K562 (cell line): ENCODE results near the gene CACNB2. TPM values are rescaled to one million over a fixed set of nuclear protein-coding genes. Genes with fewer than 3 reads are reported as not detected.

Source experiments
- ATAC-seq: fragments of 200-7000 bp; cut with Tn5 transposase; 3 replicates; pipeline ENCODE4 v1.9.1; 2020; ENCODE audit warnings: moderate library complexity
- BruUV-seq: library from RNA; stranded (reverse); fragments of 400-500 nt; replicated peaks from 2 replicates; lab custom pipeline; 2021; lab: Mats Ljungman, UMichigan
- CTCF ChIA-PET: fragments of 300-600 bp; formaldehyde crosslinking; extraction: SDS; loops from one replicate; lab custom pipeline; 2021; ENCODE audit warnings: low intra/inter-chr PET ratio; lab: Yijun Ruan, JAX
- POLR2A ChIA-PET: fragments of 300-600, 350-650 bp; sonication (Branson Sonifier 250); formaldehyde crosslinking; extraction: SDS; loops from one replicate; lab custom pipeline; 2021; ENCODE audit warnings: antibody characterized with exemption, inconsistent platforms; lab: Yijun Ruan, JAX
- DNase-seq, 4 experiments: peaks; one replicate each; pipeline versions ENCODE4 v3.0.0 to v3.0.0-alpha.2; 2011 to 2018; ENCODE audit warnings: low spot score in 3 of 4, mixed read lengths in 3 of 4; ENCODE audit errors: extremely low read depth in 1 of 4
- FAIRE-seq: peaks from 2 replicates; lab custom pipeline; 2011; peaks lifted over from hg19 to GRCh38; lab: Jason Lieb, UNC
- H2AFZ ChIP-seq: 2 replicates; pipeline ENCODE4 v1.6.0; 2011; ENCODE audit warnings: low read depth, low read length, control low read depth, inconsistent platforms
- H3K27ac ChIP-seq: fragments of 200-600 bp; 3 replicates; pipeline ENCODE4 v1.8.0; 2011; ENCODE audit warnings: low read depth, mild to moderate bottlenecking, control low read depth, inconsistent platforms, low read length, moderate library complexity, mixed read lengths; ENCODE audit errors: extremely low read depth
- H3K27me3 ChIP-seq, 2 experiments: fragments of 300-600 bp in 1 of 2; 2 replicates in 1 of 2; 3 replicates in 1 of 2; pipeline versions ENCODE4 v1.6.0 to v1.8.0; 2011; ENCODE audit warnings: inconsistent platforms in 2 of 2, low read length in 2 of 2, mild to moderate bottlenecking in 1 of 2, mixed read lengths in 1 of 2, moderate library complexity in 1 of 2; ENCODE audit not compliant: control insufficient read depth in 2 of 2, insufficient read depth in 2 of 2
- H3K36me3 ChIP-seq: fragments of 300-600 bp; 3 replicates; pipeline ENCODE4 v1.8.0; 2011; ENCODE audit warnings: mild to moderate bottlenecking, low read length, inconsistent platforms; ENCODE audit not compliant: control insufficient read depth, insufficient read depth
- H3K4me1 ChIP-seq, 2 experiments: fragments of 200-600 bp in 1 of 2; replicated peaks in 1 of 2; 2 replicates in 1 of 2; 3 replicates in 1 of 2; pipeline versions ENCODE4 v1.5.1 to v1.8.0; 2011; ENCODE audit warnings: inconsistent platforms in 2 of 2, low read length in 2 of 2, mild to moderate bottlenecking in 1 of 2, mixed read lengths in 1 of 2, moderate library complexity in 1 of 2; ENCODE audit not compliant: control insufficient read depth in 2 of 2, insufficient read depth in 2 of 2
- H3K4me2 ChIP-seq: 2 replicates; pipeline ENCODE4 v1.6.1; 2011; ENCODE audit warnings: low read length, control low read depth, inconsistent platforms, mixed read lengths; ENCODE audit not compliant: insufficient read depth
- H3K4me3 ChIP-seq: fragments of 200-600 bp; sonication (generic), shearing (Covaris generic); 2 replicates; pipeline ENCODE4 v1.5.1; 2016; ENCODE audit warnings: control low read depth, inconsistent platforms
- H3K79me2 ChIP-seq: fragments of 200-600 bp; 3 replicates; pipeline ENCODE4 v1.8.0; 2011; ENCODE audit warnings: low read length, inconsistent platforms; ENCODE audit not compliant: control insufficient read depth, insufficient read depth
- H3K9ac ChIP-seq, 2 experiments: 2 replicates each; pipeline versions ENCODE4 v1.6.0 to v1.6.1; 2011; ENCODE audit warnings: low read depth in 2 of 2, low read length in 2 of 2, control low read depth in 1 of 2, inconsistent platforms in 1 of 2, mild to moderate bottlenecking in 1 of 2, mixed read lengths in 1 of 2; ENCODE audit not compliant: insufficient read depth in 1 of 2
- H3K9me1 ChIP-seq: one replicate; pipeline ENCODE4 v1.6.0; 2011; ENCODE audit warnings: inconsistent platforms, mild to moderate bottlenecking, low read length, moderate library complexity; ENCODE audit not compliant: control insufficient read depth, insufficient read depth
- H3K9me3 ChIP-seq: replicated peaks from 2 replicates; pipeline ENCODE4 v1.5.1; 2011; ENCODE audit warnings: low read depth, low read length, inconsistent platforms; ENCODE audit not compliant: control insufficient read depth, insufficient read depth
- H4K20me1 ChIP-seq: replicated peaks from 2 replicates; pipeline ENCODE4 v1.6.1; 2011; ENCODE audit warnings: low read length, inconsistent platforms, mixed read lengths; ENCODE audit not compliant: control insufficient read depth, insufficient read depth
- HMGN3 ChIP-seq: IDR thresholded peaks from 2 replicates; pipeline ENCODE4 v1.6.1; 2011; ENCODE audit warnings: borderline replicate concordance, low read depth, mild to moderate bottlenecking, mixed read lengths, low read length; ENCODE audit not compliant: insufficient read length; ENCODE audit errors: extremely low read depth
- HNRNPUL1 ChIP-seq: fragments of 200-400 bp; formaldehyde crosslinking; IDR thresholded peaks from 2 replicates; pipeline ENCODE4 v1.6.1; 2017; ENCODE audit warnings: low read length
- NR4A1 ChIP-seq, 2 experiments: fragments of 250-450 bp in 1 of 2; fragments of 450-650 bp in 1 of 2; sonication (Bioruptor Pico) in 1 of 2; IDR thresholded peaks; 2 replicates each; pipeline versions ENCODE4 v1.4.0 to v1.6.1; 2016 to 2020; ENCODE audit warnings: mild to moderate bottlenecking in 2 of 2, missing compliant biosample characterization in 1 of 2, missing genetic modification characterization in 1 of 2, moderate library complexity in 1 of 2
- RCOR1 ChIP-seq, 2 experiments: IDR thresholded peaks; 2 replicates each; pipeline ENCODE4 v1.6.1; 2012; ENCODE audit warnings: low read depth in 2 of 2, low read length in 2 of 2, borderline replicate concordance in 1 of 2, improper control_type of control experiment in 1 of 2
- SMC3 ChIP-seq: conservative IDR thresholded peaks from 2 replicates; pipeline ENCODE4 v1.6.1; 2011; ENCODE audit warnings: low read depth, low read length, improper control_type of control experiment; ENCODE audit not compliant: insufficient read depth
- ZNF175 ChIP-seq: fragments of 200-800 bp; sonication (Bioruptor generic); IDR thresholded peaks from 2 replicates; pipeline ENCODE4 v1.6.1; 2016; ENCODE audit warnings: low read depth, mild to moderate bottlenecking, missing genetic modification characterization, missing compliant biosample characterization
- WGBS: fragments of 100-300 bp; shearing (Covaris generic); methylation state at CpG from one replicate; pipeline ENCODE4 v1.1.6; 2016; ENCODE audit warnings: low coverage, mixed read lengths; ENCODE audit not compliant: insufficient coverage; ENCODE audit errors: missing lambda C conversion rate; 5-methylcytosine and 5-hydroxymethylcytosine counted together
- in situ Hi-C: fragments of 300-500 bp; cut with MboI; formaldehyde crosslinking; loops from 4 replicates; pipeline ENCODE4 v1.15.0; 2018; ENCODE audit warnings: inconsistent platforms, mixed read lengths
- intact Hi-C: fragments of 100-400 bp; cut with micrococcal nuclease; formaldehyde crosslinking; loops from 2 replicates; pipeline ENCODE4 v1.14.2; 2022
- polyA plus RNA-seq, 8 experiments: library from polyadenylated mRNA; depleted of rRNA in 4 of 8; stranded (reverse) in 5 of 8; unstranded in 3 of 8; fragments of >200 nt; fragmentation: Nextera tagmentation in 2 of 8; fragmentation: Illumina TruSeq in 1 of 8; extraction: Ambion mirVana in 2 of 8; extraction: Trizol in 1 of 8; gene quantifications; 2 replicates each; pipeline versions ENCODE4 v1.2.1 to v1.2.3, GENCODE V29; 2011 to 2014; ENCODE audit warnings: inconsistent platforms in 1 of 8, missing spikeins in 1 of 8
- total RNA-seq, 7 experiments: library from RNA; depleted of rRNA in 6 of 7; stranded (reverse); fragments of >200 nt in 6 of 7; fragmentation: Illumina TruSeq in 2 of 7; extraction: Trizol in 2 of 7; gene quantifications; 2 replicates each; pipeline versions ENCODE4 v1.2.1 to v1.2.3, GENCODE V29; 2011 to 2021; ENCODE audit warnings: low replicate concordance in 1 of 7
- TF ChIP-seq, protein P1 (sequence below): fragments of 250-450 bp; sonication (Bioruptor Pico); IDR thresholded peaks from 2 replicates; pipeline ENCODE4 v1.8.0; 2021; ENCODE audit warnings: moderate library complexity, mild to moderate bottlenecking, inconsistent platforms
- TF ChIP-seq, protein P2 (sequence below): sonication (generic); formaldehyde crosslinking; IDR thresholded peaks from 2 replicates; pipeline ENCODE4 v1.8.1; 2022; ENCODE audit warnings: missing genetic modification reagents
- TF ChIP-seq, protein P3 (sequence below): sonication (generic); formaldehyde crosslinking; IDR thresholded peaks from 2 replicates; pipeline ENCODE4 v1.8.0; 2023; ENCODE audit warnings: mild to moderate bottlenecking, missing genetic modification reagents

Gene CACNB2
- total and polyA plus RNA-seq, 9 of the 15 experiments (the other 6 are each of a cell fraction or from before 2014, with no cell fraction given): 1.8 to 2.2 TPM; not detected in 7

DNA sequence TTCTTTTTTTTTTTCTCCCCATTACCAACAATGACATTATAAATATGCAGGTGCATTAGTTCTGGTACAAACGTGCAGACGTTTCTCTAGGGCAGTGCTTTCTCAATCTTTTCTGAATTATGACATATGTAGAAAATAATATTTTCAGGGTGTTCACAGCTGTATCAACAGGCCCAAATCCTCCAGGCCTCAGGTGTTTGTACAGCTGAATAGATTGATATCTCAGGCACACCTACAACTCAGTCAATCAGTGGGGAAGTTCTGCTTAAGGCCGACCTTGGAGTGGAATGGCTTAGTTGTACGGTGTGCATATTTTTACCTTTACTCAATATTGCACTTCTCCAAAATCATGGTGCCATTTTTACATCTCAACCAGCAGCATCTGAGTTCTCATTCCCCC, 71.6 kb downstream of the CACNB2 start:
- H3K79me2 ChIP-seq: no peaks in the 10 kb centered on the region
- no peak overlapping the region for H3K4me2 ChIP-seq
- H3K9me1 ChIP-seq: no peaks in the 10 kb centered on the region
- no peak overlapping the region for H2AFZ ChIP-seq
- peaks cover 0 to 2% of the 10 kb centered on the region in 2 experiments; a peak in 2 of 5 replicates for H3K27me3 ChIP-seq
- H3K4me3 ChIP-seq: no peak overlapping the region
- CTCF ChIA-PET: no interaction called here
- WGBS: 1% methylated on average over 4 of the region's 4 CpGs
- no peaks in the 10 kb centered on the region for H3K36me3 ChIP-seq
- no peaks in the 10 kb centered on the region for H4K20me1 ChIP-seq
- TF ChIP-seq, protein P1, sequence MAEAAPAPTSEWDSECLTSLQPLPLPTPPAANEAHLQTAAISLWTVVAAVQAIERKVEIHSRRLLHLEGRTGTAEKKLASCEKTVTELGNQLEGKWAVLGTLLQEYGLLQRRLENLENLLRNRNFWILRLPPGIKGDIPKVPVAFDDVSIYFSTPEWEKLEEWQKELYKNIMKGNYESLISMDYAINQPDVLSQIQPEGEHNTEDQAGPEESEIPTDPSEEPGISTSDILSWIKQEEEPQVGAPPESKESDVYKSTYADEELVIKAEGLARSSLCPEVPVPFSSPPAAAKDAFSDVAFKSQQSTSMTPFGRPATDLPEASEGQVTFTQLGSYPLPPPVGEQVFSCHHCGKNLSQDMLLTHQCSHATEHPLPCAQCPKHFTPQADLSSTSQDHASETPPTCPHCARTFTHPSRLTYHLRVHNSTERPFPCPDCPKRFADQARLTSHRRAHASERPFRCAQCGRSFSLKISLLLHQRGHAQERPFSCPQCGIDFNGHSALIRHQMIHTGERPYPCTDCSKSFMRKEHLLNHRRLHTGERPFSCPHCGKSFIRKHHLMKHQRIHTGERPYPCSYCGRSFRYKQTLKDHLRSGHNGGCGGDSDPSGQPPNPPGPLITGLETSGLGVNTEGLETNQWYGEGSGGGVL (CRISPR knock-in tag): no peak
- TF ChIP-seq HMGN3 (no peak), NR4A1 (CRISPR knock-in tag; IDR thresholded peaks at IDR 0.05) (no peak), NR4A1 (tag; IDR thresholded peaks at IDR 0.05) (no peak), RCOR1 (IDR thresholded peaks at IDR 0.05; ENCODE audit: borderline replicate concordance in 1 of 2, low read depth in 2 of 2, low read length in 2 of 2) (no peak), HNRNPUL1 (no peak), ZNF175 (CRISPR knock-in tag) (no peak), SMC3 (no peak)
- TF ChIP-seq, protein P2, sequence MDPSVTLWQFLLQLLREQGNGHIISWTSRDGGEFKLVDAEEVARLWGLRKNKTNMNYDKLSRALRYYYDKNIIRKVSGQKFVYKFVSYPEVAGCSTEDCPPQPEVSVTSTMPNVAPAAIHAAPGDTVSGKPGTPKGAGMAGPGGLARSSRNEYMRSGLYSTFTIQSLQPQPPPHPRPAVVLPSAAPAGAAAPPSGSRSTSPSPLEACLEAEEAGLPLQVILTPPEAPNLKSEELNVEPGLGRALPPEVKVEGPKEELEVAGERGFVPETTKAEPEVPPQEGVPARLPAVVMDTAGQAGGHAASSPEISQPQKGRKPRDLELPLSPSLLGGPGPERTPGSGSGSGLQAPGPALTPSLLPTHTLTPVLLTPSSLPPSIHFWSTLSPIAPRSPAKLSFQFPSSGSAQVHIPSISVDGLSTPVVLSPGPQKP: no peak
- TF ChIP-seq, protein P3, sequence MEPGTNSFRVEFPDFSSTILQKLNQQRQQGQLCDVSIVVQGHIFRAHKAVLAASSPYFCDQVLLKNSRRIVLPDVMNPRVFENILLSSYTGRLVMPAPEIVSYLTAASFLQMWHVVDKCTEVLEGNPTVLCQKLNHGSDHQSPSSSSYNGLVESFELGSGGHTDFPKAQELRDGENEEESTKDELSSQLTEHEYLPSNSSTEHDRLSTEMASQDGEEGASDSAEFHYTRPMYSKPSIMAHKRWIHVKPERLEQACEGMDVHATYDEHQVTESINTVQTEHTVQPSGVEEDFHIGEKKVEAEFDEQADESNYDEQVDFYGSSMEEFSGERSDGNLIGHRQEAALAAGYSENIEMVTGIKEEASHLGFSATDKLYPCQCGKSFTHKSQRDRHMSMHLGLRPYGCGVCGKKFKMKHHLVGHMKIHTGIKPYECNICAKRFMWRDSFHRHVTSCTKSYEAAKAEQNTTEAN (CRISPR knock-in tag): no peak
- TF ChIP-seq, all 486 proteins: peak for 0
- ATAC-seq: no peak
- FAIRE-seq: no peak
- intact Hi-C loops (no loop called here), in situ Hi-C loops (loop anchor here (10.0 kb wide), 1 partner anchor 607 kb away; no protein-coding TSS in a partner anchor)
- no TSS peak for BruUV-seq
- DNase-seq: no peak
- Histone ChIP-seq H3K27ac (no peak overlapping the region), H3K9me3 (no peaks in the 10 kb centered on the region), H3K9ac (no peak overlapping the region), H3K4me1 (no peaks in the 10 kb centered on the region)
- POLR2A ChIA-PET: no interaction called here
